HG03442 (cell line): ENCODE measurements around the gene GNE.
"Not testable (repeated sequence)": the region's sequence is repeated elsewhere in the genome, so short reads cannot be mapped to it uniquely, and the experiment has no call there.

Experiments used
- ATAC-seq: cut with Tn5 transposase; IDR thresholded peaks from one replicate; pipeline ENCODE4 v1.9.1; 2021; ENCODE audit warnings: mild to moderate bottlenecking, moderate library complexity; ENCODE audit not compliant: unreplicated experiment

GNE gene

GRCh38 chr9:36268007-36268427, 9.8 kb upstream of the GNE start:
- ATAC-seq: no peak

GRCh38 chr9:36264896-36265295, 6.6 kb upstream of the GNE start:
- ATAC-seq: no peak

DNA sequence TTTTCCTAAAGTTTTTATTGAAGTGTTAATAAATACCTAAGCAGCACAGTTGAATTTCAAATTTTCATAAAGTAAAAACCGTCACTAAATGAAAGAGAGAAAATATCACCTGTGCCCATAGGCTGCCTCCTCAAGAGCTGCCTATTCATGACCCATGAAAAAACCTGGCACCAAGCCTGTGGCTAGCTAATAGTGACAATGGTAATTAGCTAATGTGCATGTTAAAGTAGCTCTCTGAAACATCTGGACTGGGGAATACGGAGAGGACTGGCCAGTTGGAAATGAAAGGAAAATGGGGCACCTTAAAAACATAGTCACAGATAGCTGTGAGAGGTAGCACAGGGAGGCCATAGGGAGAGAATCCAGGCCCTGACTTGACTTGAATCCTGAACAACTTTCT, 5.4 kb upstream of the GNE start:
- no peak for ATAC-seq

DNA sequence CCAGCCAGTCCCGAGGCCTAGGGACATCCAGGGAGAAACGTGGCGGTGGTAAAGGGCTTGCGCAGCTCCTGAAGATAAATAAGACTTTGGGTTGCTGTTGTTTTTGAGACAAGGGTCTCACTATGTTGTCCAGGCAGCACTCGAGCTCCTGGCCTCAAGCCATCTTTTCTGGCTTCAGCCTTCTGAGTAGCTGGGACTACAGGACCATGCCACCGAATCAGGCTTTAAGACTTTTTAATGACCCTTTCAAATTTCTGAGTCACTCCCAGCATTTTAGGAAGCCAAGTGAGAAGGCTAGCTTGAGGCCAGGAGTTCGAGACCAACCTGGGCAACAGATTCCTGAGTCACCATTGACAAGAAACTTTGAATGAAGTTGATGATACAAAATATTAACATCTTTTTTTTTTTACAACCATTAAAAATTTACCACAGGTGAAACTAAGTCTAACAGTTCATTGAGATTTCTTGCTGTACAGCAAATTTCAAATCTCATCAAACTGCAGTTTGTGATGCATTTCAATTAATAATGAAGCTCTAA, 817 bp upstream of the GNE start:
- no peak for ATAC-seq

GRCh38 chr9:36251428-36251827, 6.8 kb downstream of the GNE start:
- ATAC-seq: no peak

- ATAC-seq: no peak
Measured at GRCh38 chr9:36250079-36250478, 8.2 kb downstream of the GNE start.

DNA sequence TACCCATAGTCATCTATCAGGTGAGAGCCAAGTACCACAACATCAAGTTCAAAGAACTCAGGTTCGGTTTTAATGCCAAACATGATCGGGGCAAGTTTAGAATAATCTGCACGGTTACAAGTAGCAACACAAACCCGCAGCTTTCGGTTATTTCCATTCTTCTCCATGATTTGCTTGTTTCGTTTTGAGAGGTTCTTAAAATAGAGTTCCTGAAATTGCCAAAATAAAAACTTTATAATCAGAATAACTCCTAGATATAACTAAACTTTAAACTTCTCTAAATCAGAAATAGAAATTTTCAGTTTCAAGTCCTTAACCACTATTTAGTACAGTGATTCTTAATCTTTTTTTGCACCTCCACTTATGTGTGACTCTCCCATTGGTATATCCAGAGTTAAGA, 9.1 kb downstream of the GNE start:
- ATAC-seq: no peak

- ATAC-seq: not testable (repeated sequence)
Measured at GRCh38 chr9:36248061-36248460, 10.2 kb downstream of the GNE start.

- no peak for ATAC-seq
Measured at GRCh38 chr9:36247356-36247755, 10.9 kb downstream of the GNE start.

DNA sequence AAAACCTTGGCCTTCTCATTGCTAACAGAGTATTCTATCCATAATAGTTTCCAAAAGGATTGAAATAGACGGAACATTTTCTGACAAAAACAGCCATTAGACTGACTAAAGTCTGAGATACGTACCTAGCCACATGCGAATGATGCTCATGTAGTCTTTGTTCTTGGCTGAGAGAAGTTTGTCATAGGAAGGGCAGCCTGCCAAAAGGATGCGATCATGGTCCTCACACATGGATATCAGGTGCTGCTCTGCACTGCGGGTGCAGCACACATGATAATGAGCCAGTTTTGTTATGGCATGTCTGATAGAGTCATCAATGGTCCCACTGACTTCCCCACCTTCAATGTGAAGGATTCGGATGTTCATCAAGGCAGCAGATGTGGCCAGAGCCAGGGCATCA, 12.3 kb downstream of the GNE start:
- no peak for ATAC-seq

DNA sequence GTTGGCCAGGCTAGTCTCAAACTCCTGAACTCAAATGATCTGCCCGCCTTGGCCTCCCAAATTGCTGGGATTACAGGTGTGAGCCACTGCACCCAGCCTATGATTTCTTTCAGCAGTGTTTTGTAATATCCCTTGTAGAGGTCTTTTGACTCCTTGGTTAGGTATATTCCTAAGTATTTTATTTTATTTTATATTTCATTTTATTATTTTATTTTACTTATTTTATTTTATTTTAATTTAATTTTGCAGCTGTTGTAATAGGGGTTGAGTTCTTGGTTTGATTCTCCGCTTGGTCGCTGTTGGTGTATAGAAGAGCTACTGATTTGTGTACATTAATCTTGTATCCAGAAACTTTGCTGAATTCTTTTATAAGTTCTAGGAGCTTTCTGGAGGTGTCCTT, 18.6 kb downstream of the GNE start:
- not testable (repeated sequence) for ATAC-seq

GRCh38 chr9:36239205-36239604, 19.0 kb downstream of the GNE start:
- ATAC-seq: not testable (repeated sequence)

DNA sequence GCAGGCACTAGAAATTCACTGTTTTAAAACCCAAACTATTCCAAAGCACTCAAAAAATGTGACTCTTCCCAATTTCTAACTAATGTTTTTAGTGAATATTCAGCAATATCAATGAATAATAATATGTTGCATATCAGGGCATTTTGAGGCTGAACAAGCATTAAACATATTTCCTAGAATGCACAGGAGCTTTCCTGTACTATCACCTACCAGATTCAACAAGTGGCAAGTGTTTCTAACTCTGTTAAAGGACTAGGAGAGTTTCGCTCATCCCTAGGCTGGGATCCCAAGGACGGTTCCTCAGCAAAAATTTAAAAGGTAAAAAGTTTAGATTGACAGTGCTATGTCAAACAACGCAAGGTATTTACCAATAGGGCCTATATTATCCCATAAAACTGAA, 21.0 kb downstream of the GNE start:
- no peak for ATAC-seq

GRCh38 chr9:36222449-36222848, 35.8 kb downstream of the GNE start:
- ATAC-seq: no peak

GRCh38 chr9:36221667-36222066, 36.6 kb downstream of the GNE start:
- ATAC-seq: no peak

DNA sequence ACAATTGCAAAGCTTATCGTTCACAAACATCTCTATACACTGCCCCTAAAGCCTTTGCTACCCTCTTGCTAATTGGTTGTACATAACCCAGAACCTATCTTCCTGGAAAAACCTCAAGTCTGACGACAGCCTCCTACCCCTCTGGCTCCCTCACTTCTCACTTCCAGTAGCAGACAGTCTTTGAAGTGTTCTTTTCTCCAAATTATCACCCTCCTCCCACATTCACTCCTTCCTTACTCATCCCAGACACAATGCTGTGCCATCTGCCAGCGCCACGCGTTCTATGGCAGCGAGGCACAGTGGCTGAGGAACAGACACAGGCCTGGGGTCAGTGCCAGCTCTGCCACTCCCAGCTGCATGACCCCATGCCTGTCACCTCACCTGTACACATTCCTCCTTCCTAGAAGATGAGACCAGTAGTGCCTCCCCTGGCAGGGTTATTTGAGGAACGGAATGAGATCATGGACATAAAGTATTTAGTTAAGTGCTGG, 39.8 kb downstream of the GNE start:
- ATAC-seq: no peak

DNA sequence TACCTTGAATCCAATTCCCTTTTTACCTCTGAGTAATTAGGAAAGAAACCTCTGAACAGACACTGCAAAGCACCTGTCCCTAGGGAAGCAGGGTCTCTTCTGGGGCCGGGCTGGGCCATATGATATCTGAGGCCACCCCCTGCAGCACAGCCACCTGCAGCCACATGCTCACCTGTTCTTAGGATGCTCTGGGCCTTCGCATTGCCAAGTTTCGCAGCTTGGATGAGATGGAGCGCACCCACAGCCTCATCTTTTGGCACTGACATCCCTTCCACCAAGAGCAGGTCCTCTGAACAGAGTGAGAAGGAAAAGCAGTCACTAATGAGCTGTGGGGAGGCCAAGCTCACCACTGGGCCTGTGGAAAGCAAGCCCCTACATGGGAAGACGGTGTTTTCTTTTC, 40.2 kb downstream of the GNE start:
- no peak for ATAC-seq

- no peak for ATAC-seq
Measured at GRCh38 chr9:36217256-36217968, 40.8 kb downstream of the GNE start.

DNA sequence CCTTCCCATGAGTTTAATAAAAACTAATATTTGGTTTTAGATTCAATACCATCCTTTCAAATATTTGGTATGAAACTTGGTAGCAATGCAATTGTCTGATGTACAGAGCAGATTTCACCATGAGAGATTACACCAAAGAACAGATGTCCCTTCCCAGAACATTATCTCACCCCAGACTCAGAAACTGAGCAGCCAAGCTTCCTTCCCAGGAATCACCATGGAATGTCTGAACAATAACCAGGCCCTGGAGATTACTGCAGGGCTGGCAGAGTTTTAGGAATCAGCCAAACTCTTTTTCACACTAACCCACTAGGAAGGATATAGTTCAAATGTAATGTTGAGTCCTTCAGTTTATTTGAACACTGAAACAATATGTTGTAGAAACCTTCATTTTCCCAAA, 43.7 kb downstream of the GNE start:
- ATAC-seq: no peak

DNA sequence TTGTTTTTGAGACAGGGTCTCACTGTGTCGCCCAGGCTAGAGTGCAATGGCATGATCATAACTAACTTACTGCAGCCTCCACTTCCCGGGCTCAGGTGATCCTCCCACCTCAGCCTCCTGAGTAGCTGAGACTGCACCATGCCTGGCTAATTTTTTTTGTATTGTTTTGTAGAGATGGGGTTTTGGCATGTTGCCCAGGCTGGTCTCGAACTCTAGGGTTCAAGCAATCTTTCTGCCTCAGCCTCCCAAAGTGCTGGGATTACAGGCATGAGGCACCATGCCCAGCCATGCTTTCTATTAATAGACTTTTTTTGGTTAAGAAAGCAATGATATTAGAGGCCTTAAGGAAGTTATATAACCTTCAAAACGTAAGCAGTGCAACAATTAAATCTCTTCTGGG, 44.3 kb downstream of the GNE start:
- no peak for ATAC-seq

DNA sequence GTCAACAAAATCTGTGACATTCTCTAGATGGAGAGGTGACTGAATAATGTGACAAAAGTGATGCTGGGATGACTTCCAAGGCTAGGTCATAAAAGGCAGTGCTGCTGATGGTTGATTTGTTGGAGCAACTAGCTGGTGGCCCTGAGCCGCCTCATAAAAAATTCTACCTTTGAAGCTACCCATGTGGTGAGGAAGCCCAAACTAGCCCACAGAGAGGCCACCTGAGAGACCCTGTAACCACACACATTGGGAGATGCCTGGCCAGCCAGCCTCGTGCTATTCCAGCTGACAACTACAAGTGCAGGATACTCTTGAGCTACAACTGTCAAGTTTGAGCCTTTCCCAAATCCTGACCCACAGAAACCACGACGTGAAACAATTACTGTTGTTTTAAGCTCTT, 44.9 kb downstream of the GNE start:
- ATAC-seq: no peak

GRCh38 chr9:36211510-36211909, 46.7 kb downstream of the GNE start:
- ATAC-seq: no peak

- no peak for ATAC-seq
Measured at GRCh38 chr9:36210722-36211121, 47.5 kb downstream of the GNE start.
